Measurements from ENCODE around the gene TRPC3. TPM values are rescaled to one million over a fixed set of nuclear protein-coding genes. Genes with fewer than 3 reads are reported as not detected.

The TRPC3 gene
- total and polyA plus RNA-seq, 4 donors: 0.06 to 0.33 (median 0.09) TPM

DNA sequence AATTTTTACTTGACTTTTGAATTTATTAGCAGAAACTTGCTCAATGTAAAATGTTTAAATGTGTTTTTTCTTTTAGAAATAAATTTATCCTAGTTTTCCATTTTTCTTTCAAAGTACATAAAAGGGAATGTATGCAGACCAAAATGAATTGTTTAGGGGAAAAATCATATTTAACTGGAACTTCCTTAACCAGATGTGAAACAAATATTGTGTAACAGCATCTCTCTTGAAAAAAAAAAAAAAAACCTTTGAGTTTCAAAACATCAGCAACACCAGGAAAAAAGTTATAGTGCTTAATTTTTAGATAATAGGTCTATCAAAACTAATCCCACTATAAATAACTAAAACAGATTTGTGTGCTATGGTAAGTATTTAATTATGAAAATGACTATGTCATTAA is 113.7 kb downstream of the TRPC3 start:
- Histone ChIP-seq H3K9ac (ENCODE audit: low read depth in 1 of 2, low read length in 2 of 2) (no peak overlapping the region), H3K27me3 (ENCODE audit: control insufficient read depth in 4 of 4, insufficient read depth in 4 of 4, low read length in 3 of 4) (no peaks in the 10 kb centered on the region), H3K9me3 (ENCODE audit: control insufficient read depth in 4 of 4, low read length in 3 of 4) (no peaks in the 10 kb centered on the region), H3K36me3 (ENCODE audit: control insufficient read depth in 4 of 4, insufficient read depth in 3 of 4, low read depth in 1 of 4, low read length in 3 of 4) (peaks cover 0 to 2% (median under 1%) of the 10 kb centered on the region in 4 donors), H3K27ac (ENCODE audit: low read depth in 1 of 2, low read length in 2 of 2) (no peak overlapping the region), H3K4me3 (ENCODE audit: low read depth in 1 of 3, low read length in 3 of 3) (no peak overlapping the region), H3K4me1 (ENCODE audit: control insufficient read depth in 4 of 4, insufficient read depth in 4 of 4, low read length in 3 of 4) (no peaks in the 10 kb centered on the region)
- no peak for TF ChIP-seq HNF4A (conservative IDR thresholded peaks at IDR 0.05)
- TF ChIP-seq, protein P1, sequence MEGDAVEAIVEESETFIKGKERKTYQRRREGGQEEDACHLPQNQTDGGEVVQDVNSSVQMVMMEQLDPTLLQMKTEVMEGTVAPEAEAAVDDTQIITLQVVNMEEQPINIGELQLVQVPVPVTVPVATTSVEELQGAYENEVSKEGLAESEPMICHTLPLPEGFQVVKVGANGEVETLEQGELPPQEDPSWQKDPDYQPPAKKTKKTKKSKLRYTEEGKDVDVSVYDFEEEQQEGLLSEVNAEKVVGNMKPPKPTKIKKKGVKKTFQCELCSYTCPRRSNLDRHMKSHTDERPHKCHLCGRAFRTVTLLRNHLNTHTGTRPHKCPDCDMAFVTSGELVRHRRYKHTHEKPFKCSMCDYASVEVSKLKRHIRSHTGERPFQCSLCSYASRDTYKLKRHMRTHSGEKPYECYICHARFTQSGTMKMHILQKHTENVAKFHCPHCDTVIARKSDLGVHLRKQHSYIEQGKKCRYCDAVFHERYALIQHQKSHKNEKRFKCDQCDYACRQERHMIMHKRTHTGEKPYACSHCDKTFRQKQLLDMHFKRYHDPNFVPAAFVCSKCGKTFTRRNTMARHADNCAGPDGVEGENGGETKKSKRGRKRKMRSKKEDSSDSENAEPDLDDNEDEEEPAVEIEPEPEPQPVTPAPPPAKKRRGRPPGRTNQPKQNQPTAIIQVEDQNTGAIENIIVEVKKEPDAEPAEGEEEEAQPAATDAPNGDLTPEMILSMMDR (IDR thresholded peaks at IDR 0.05; ENCODE audit: low read depth, low read length, missing input control): no peak
- TF ChIP-seq YY1 (IDR thresholded peaks at IDR 0.05): no peak
- TF ChIP-seq NR2F2 (IDR thresholded peaks at IDR 0.05): no peak
- no peak for DNase-seq (ENCODE audit: low spot score)

DNA sequence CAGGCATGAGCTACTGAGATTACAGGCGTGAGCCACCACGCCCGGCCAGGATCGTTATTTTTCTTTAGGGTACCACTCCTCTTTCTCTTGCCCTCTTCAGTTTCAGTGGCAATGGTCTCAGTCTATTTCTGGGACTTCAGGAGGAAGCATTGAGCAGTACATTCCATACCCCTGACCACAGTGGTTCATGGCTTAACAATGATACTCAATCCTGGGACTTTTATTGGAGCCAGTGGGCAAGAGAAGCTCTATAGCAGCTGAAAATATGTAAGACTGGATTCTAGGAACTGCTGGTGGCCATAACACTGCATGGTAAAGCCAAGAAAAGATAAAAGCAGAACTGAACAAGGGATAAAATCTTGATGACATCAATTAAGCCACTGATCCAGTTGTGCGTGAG is 122.3 kb downstream of the TRPC3 start:
- Histone ChIP-seq H3K27me3 (ENCODE audit: control insufficient read depth in 4 of 4, insufficient read depth in 4 of 4, low read length in 3 of 4) (no peaks in the 10 kb centered on the region), H3K4me1 (ENCODE audit: control insufficient read depth in 4 of 4, insufficient read depth in 4 of 4, low read length in 3 of 4) (no peaks in the 10 kb centered on the region), H3K9ac (ENCODE audit: low read depth in 1 of 2, low read length in 2 of 2) (no peak overlapping the region), H3K9me3 (ENCODE audit: control insufficient read depth in 4 of 4, low read length in 3 of 4) (no peaks in the 10 kb centered on the region), H3K27ac (ENCODE audit: low read depth in 1 of 2, low read length in 2 of 2) (no peak overlapping the region), H3K4me3 (ENCODE audit: low read depth in 1 of 3, low read length in 3 of 3) (no peak overlapping the region), H3K36me3 (ENCODE audit: control insufficient read depth in 4 of 4, insufficient read depth in 3 of 4, low read depth in 1 of 4, low read length in 3 of 4) (peaks cover 0 to 1% (median 0%) of the 10 kb centered on the region in 4 donors)
- no peak for TF ChIP-seq NR2F2 (IDR thresholded peaks at IDR 0.05)
- no peak for TF ChIP-seq HNF4A (conservative IDR thresholded peaks at IDR 0.05)
- TF ChIP-seq, protein P2, sequence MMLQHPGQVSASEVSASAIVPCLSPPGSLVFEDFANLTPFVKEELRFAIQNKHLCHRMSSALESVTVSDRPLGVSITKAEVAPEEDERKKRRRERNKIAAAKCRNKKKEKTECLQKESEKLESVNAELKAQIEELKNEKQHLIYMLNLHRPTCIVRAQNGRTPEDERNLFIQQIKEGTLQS (IDR thresholded peaks at IDR 0.05): no peak
- TF ChIP-seq SP1 (IDR thresholded peaks at IDR 0.05): no peak
- no peak for TF ChIP-seq EGR1 (IDR thresholded peaks at IDR 0.05; ENCODE audit: low read depth in 2 of 2)
- no peak for TF ChIP-seq GABPA (IDR thresholded peaks at IDR 0.05 in 1 of 2, conservative IDR thresholded peaks at IDR 0.05 in 1 of 2)
- no peak for TF ChIP-seq RAD21 (IDR thresholded peaks at IDR 0.05)
- TF ChIP-seq, protein P3, sequence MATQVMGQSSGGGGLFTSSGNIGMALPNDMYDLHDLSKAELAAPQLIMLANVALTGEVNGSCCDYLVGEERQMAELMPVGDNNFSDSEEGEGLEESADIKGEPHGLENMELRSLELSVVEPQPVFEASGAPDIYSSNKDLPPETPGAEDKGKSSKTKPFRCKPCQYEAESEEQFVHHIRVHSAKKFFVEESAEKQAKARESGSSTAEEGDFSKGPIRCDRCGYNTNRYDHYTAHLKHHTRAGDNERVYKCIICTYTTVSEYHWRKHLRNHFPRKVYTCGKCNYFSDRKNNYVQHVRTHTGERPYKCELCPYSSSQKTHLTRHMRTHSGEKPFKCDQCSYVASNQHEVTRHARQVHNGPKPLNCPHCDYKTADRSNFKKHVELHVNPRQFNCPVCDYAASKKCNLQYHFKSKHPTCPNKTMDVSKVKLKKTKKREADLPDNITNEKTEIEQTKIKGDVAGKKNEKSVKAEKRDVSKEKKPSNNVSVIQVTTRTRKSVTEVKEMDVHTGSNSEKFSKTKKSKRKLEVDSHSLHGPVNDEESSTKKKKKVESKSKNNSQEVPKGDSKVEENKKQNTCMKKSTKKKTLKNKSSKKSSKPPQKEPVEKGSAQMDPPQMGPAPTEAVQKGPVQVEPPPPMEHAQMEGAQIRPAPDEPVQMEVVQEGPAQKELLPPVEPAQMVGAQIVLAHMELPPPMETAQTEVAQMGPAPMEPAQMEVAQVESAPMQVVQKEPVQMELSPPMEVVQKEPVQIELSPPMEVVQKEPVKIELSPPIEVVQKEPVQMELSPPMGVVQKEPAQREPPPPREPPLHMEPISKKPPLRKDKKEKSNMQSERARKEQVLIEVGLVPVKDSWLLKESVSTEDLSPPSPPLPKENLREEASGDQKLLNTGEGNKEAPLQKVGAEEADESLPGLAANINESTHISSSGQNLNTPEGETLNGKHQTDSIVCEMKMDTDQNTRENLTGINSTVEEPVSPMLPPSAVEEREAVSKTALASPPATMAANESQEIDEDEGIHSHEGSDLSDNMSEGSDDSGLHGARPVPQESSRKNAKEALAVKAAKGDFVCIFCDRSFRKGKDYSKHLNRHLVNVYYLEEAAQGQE (IDR thresholded peaks at IDR 0.05): no peak
- no peak for TF ChIP-seq HNF4G (IDR thresholded peaks at IDR 0.05)
- no peak for TF ChIP-seq FOXA2 (IDR thresholded peaks at IDR 0.05)
- TF ChIP-seq RXRA (IDR thresholded peaks at IDR 0.05): no peak
- no peak for TF ChIP-seq JUND (IDR thresholded peaks at IDR 0.05)
- TF ChIP-seq, protein P1 (IDR thresholded peaks at IDR 0.05; ENCODE audit: low read depth, low read length, missing input control): no peak
- TF ChIP-seq YY1 (IDR thresholded peaks at IDR 0.05): no peak
- TF ChIP-seq, protein P4, sequence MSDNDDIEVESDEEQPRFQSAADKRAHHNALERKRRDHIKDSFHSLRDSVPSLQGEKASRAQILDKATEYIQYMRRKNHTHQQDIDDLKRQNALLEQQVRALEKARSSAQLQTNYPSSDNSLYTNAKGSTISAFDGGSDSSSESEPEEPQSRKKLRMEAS (IDR thresholded peaks at IDR 0.05): no peak
- no peak for TF ChIP-seq TAF1 (conservative IDR thresholded peaks at IDR 0.05)
- WGBS: 85% methylated on average over 5 of the region's 5 CpGs
- DNase-seq (ENCODE audit: low spot score): no peak

Other genes starting within 250 kb of the TRPC3 start
- gene SMIM43, start 186.9 kb downstream of the TRPC3 start, total RNA-seq: not detected
- not detected for gene SMIM43, start 186.9 kb downstream of the TRPC3 start, polyA plus RNA-seq
- gene EXOSC9, start 150.7 kb downstream of the TRPC3 start, total RNA-seq: 10 to 100 TPM; 11.6 to 20.0 TPM
- gene EXOSC9, start 150.7 kb downstream of the TRPC3 start, polyA plus RNA-seq: 1 to 10 TPM; 5.3 to 8.4 TPM
- gene CCNA2, start 128.2 kb downstream of the TRPC3 start, total RNA-seq: 10 to 100 TPM in 1 of 2 donors, under 1 TPM in 1; 0.33 to 81.4 TPM
- gene CCNA2, start 128.2 kb downstream of the TRPC3 start, polyA plus RNA-seq: 1 to 10 TPM in 1 of 2 donors, under 1 TPM in 1; 0.76 to 4.0 TPM
- 1 to 10 TPM; 4.2 to 8.4 TPM for gene BBS7, start 81.6 kb downstream of the TRPC3 start, total RNA-seq
- 1 to 10 TPM; 1.8 to 1.9 TPM for gene BBS7, start 81.6 kb downstream of the TRPC3 start, polyA plus RNA-seq
- 10 to 100 TPM; 38.5 to 70.9 TPM for gene BLTP1, start 200.3 kb upstream of the TRPC3 start, total RNA-seq
- 10 to 100 TPM; 10.6 to 12.0 TPM for gene BLTP1, start 200.3 kb upstream of the TRPC3 start, polyA plus RNA-seq

Measured in liver (tissue), 9 donors.